NCI-H2227 treated with DMSO at 0.1 percent for 48 hours (cell line): ENCODE measurements around the gene NOS1AP.
A peak's percentile ranks its signal among the peaks of the same experiment; 100 is the strongest.
"Not testable (repeated sequence)": the region's sequence is repeated elsewhere in the genome, so short reads cannot be mapped to it uniquely, and the experiment has no call there.

Experiments
- DNase-seq: peaks from one replicate; lab custom pipeline; 2025; lab: John Stamatoyannopoulos, UW

Gene NOS1AP

DNA sequence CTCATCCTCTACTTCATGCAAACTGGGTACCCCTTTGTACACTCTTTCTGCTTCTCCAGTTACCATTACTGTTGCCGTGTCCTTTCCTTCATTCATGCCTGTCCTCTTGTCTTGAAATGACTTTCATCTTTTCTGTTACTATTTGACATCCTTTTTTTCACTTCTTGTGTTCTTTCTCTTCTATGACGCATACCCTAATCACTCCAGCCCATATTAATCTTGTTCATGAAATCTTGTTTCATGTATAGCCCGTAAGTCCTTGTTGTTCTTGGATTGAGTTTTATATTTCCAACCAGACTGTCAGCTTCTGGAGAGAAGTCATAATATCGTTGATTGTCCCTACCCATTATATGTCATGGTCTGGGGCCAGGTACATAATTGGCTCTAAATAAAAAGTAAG, 126.1 kb downstream of the NOS1AP start:
- DNase-seq = no peak

DNA sequence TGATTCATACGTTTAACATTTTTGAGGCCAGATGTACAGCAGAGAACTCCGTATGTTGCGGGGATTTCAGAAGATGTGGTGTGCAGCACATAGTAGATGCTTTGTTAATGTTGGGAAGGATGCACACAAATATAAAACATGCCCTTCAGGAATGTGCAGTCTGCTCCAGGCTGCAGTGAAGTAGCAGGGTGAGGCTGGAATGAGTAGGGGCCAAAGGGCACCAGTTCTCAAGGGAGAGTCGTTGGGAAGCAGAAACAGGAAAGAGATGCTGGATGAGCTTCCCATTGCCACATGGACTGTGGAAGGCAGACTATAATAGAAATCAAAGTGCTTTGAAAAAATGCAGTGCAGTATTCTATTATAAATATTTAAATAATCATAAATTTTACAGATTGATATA, 126.9 kb downstream of the NOS1AP start:
- no peak for DNase-seq

DNA sequence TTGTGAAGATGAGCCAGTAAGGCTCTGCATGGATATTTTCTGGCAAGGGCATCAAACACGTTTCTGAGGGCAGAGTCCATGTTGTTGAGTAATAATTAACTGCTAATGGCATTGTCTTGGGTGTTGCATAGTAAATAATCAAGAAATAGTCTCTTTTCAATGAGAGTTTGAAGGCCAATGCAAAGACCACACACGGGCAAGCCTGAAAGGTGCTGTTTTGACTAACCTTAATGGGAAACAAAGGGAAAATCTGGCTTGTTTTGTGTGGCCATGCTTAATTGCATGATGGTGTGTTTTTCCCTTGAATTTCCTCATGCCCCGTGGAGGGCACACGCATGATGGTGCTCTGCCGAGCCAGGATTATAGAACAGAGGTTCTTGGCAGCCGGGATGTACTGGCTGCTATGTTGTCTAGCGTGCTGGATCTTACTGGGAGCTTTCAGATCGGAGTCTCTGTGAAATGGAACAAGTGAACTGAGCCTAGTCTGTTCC, 127.6 kb downstream of the NOS1AP start:
- no peak for DNase-seq

DNA sequence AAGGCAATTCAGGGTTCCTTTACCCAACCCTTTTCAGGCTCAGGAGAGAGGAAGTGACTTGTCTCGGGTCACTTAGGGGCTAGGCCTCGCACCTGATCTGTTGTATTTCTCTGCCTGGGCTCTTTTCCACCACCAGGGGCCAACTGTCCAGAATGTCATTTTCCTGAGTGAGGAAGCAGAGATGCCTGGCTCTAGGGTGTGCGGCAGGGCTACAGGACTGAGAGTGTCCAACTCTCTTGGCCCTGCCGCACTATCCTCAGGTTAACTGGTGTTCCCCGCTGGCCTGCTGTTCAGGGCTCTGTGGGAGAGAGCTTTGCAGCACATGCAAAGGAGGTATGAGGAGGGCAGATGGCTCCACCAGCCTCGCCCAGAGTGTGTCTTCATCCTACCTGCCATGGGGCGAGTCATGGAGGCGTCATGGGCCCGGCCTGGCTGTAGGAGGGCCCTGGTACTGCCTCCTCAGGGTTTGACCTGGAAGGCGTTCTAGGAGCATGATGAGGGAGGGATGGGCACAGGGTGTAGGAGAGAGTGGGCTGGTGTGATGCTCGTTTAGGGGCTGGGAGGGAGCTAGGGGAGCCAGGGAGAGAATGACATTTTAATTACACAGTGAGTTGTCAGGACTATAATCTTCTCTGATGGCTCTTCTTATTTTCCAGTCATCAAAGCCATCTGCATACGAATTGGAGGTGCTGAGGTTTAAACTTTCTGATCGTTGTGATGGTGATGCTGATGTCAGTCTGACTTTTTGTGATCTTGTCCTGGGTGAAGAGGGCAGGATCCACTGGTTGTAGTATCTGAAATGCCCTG, 128.3 kb downstream of the NOS1AP start:
- no peak for DNase-seq

DNA sequence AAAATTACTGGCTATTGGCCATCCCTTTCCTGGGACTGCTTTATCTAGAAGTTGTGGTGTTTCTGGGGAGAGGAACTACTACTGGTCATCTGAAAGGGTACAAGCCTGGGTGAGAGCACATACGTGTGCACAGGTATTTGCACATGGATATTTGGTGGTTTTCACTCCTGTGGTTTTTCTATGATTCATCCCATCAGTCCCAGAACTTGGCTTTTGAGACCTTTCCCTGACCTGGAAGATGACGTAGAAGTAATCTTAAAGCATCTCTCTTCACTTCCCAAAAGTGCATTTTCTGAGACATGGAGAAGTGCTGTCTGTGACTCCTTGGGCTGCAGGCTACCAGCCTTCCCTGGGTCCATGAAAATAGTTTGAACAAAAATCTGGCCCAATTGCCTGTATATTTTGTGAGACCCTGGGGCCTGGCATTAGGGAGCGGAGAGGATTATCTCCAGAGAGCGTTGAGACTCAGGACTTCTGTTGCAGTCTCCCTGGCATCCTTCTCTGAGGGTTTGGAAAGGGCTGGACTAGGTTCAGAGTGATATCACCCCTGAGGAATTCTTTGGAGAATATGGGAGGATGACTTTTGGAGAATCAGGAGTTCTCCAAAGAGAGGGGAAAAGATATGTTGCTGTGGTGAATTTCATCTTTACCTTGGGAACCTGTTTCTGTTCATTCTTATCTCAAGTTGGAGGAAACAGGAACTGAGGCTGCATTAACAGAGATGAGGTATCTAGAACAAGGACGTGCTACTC, 130.8 kb downstream of the NOS1AP start:
- no peak for DNase-seq

DNA sequence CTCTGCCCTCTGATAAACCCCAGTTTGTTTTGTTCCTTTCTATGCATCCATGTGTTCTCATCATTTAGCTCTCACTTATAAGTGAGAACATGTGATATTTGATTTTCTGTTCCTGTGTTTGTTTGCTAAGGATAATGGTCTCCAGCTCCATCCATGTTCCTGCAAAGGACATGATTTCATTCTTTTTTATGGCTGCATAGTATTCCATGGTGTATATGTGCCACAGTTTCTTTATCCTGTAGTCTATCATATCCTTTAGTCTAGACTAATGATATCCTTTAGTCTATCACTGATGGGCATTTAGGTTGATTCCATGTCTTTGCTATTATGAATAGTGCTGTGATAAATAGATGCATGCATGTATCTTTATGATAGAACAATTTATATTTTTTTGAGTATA, 131.6 kb downstream of the NOS1AP start:
- not testable (repeated sequence) for DNase-seq

DNA sequence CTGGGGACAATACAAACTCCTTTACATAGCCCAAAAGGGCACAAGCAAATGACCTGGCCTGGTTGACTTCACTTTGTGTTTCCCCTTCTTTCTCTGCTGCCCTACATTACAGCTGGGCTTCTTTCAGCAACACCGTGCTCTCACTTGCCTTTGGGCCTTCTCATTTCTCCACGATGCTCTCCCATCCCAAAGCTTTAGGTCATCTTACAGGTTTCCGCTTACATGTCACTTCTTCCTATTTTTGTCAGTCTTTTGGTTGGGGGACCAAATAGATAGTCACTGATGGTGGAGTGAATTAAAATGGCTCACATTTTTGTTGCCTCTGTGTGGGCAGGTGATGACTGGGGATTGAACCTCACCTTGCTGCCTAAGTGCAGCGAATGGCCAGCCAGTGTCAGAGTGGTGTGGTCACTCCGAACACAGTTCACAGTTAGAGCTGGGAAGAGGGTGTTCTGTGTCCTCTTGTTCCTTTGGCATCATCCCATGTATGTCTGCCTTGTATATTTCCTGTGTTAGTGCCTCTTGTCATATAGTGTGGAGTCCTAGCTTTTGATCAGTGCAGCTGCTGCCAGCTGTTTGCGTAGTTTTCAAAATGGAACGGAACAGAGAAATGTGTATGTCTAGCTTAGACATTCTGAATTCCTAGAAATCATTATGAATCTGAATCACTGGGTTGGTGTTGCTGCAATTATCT, 134.8 kb downstream of the NOS1AP start:
- no peak for DNase-seq

DNA sequence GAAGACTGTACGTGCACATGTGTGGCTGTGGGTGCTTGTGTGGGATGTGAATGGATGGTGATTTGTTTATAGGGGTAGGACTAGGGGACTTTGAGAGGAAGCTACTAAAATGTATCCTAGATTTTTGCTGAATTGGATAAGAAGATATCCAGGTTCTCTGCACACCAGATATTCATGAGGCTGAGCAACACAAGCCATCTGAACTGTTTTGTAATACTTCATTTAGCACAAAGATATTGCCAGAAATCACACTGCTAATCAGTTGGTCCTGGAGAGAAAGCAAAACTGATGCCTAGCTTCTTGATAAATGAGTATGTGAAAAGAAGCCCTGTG, 135.3 kb downstream of the NOS1AP start:
- DNase-seq = no peak

DNA sequence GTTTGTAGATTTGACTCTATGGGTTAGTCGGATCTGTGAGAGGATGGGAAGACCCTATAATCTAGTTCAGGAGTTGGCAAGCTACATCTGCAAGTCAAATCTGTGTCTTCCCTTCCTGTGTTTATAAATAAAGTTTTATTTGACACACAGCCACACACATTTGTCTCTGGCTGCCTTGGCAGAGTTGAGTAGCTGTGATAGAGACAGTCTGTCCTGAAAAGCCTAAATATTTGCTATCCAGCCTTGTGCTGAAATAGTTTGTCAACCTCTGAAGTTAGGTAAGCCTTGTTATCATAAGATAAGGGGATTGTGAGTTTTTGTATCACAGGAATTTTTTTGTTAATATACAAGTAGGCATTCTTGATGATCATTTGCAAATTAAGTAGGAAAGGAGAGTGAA, 136.8 kb downstream of the NOS1AP start:
- no peak for DNase-seq

DNA sequence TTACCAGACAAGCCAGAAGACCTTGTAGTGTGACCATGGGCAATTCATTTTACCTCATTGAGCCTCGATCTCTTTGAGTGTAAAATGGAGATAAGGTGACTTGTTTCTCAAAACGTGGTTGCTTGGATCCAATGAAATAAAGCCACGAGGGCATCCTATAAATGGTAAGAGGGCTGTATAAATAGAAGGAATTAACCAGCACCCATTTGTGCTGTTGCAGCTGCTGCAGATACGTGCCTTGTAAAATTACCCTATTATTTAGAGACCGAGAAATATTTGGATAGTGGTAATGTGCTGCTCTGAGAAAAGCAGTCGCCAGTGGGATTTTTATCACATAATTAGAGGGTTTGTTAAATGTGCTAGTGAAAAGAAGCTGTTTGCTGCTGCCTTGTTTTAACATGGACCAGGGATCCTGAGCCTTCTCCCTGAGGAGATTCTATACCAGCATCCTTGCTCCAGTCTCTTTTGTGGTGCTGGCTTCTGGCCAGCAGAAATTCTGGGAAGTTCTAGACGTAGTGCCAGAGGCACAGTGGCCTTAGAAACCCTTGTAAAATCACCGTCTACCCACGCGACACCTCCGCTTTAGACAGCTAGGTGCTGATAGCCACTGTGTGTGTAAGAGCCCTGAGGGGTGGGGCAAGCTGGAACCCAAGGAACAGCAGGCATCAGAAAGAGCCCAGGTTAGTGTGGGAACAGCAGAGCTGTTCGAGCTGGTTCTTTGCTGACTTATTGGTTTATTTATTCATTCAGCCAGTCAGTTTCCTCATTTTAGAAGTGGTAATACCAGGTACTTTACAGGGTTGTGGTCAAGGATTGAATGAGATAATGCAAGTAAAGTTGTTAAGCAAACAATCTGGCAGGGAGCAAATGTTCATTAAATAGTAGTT, 137.5 kb downstream of the NOS1AP start:
- DNase-seq = peak; percentile 93

DNA sequence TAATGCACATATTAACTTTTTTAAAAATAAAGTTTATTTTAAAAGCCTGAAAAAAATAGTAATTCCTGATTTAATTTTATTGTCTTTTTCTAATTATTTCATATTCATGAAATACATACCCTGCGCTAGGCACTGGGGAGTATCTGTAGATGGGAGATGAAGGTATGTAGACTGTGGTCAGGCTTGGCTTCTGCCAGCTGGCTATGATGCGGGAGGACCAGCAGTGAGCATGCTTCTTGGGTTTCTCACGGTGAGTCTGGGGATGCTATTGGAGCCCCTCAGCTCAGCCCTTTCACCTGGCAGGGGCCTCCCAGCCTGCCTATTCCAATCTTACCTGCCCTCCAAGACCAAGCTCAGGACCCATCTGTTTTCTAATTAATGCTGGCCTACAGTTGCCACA, 138.4 kb downstream of the NOS1AP start:
- no peak for DNase-seq

DNA sequence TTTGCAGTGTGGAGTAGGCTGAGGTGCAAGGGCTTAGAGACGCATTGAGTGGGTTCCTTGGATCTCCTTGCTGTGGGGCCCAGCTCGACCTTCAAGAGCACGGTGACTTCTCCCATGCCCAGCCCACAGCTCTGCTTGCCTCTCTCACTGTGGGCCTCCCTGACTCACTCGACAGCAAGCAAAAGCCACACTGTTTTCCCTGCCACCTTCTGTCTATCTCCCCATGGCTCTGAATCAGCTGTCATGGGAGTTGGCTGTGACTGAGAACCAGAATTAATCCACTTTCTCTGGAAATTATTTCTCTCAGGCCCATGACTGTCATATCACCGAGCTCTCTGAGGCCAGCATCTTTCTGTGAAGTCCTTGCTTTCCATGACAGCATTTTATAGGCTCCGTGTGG, 140.7 kb downstream of the NOS1AP start:
- no peak for DNase-seq

DNA sequence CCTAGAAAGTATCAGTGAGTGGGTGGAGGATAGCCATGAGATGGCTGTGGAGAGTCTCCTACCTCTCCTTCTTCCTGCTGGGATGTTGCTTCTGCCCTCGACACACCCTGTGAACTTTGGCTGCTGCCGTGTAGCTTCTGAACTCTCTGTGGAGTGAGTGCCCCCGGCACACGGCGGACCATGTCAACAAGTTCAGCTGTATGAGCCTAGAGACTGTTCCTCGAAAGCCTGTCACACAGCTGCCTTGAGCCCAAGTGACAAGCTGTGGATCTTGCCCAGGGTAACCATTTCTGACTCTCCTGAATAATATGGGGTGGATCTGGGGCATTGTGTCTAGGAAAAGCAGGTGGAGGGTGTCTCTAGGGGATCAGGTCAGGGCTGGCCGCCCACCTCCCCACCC, 143.2 kb downstream of the NOS1AP start:
- no peak for DNase-seq

DNA sequence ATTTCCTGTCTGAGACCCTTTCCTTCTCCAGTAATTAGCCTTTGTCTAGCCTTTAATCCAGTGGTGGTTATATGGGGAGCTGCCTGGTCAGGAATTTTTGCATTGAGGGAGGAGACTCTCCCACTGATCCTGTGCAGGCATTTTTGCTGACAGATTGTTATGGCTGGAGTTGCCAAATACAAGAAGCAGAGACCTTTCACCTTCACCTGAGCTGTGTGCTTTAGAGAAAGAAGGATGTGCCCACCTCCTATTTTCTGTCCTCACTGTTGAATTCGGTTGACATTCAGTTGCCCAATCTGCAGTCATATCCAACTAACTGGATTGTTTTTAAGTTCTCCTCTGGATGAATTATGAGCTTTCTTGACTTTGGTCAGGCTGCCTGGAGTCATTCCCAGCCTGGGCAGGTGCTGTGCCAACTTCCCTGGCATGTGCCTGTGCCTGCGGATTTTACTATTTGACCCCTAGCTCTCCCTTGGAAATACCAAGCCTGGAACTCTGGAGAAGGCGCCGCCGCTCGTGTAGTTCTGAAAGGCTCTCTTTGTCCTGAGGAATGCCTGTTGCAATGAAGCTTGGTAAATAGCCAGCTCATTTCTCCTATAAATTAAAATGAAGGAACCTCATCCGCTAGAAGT, 143.9 kb downstream of the NOS1AP start:
- DNase-seq = no peak

DNA sequence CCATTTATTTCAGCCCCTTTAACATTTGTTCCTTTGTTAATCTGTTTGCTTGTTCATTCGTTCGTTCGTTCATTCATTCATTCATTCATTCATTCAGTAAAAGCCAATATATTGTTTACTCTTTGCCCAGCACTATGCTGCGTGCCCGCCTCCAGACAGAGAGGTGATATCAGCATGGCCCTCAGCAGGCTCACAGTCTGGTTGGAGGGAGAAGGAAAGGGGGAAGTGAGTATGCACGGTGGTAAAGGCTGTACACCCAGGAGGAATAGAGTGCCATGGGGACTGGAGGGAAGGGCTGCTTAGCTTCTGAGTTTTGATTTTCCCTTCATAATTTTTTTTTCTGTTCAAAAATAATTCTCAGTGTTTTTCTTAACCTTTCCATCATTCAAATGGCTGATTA, 144.7 kb downstream of the NOS1AP start:
- no peak for DNase-seq

DNA sequence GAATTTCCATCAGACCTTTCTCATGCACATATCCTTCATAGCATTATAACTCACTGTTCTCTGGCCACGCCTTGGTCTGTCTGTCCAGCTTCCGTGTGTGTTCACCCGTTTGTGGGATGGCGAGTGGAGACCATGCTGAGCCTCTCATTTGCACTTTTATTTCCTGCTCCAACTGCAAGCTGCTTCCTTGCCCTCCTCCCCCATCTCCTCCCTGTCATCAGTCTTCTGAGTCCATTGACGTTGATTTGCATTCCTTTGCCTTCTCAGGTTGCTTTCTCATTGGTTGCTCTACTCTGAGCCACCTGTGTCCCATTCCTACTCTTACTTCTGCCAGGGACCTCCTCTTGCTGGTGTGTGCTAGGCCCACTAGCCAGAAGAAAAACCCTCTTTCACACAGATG, 146.4 kb downstream of the NOS1AP start:
- DNase-seq = no peak

DNA sequence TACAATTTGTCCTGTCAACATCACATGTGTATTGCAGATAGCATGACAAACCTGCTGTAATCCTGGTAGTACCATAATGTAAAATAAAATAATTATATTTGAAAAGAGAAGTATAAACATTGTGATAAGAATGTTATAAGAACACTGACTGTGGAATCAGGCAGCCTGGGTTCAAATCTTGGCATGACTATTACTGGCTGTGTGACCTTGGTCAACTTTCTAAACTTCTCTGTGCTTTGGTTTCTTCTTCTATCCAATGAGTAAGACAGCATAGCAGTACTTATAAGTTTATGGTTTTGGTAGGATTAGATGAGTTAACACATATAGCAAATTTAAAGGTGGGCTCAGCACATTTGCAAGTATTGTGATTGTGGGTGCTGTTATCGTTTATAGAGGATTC, 147.1 kb downstream of the NOS1AP start:
- DNase-seq = no peak

DNA sequence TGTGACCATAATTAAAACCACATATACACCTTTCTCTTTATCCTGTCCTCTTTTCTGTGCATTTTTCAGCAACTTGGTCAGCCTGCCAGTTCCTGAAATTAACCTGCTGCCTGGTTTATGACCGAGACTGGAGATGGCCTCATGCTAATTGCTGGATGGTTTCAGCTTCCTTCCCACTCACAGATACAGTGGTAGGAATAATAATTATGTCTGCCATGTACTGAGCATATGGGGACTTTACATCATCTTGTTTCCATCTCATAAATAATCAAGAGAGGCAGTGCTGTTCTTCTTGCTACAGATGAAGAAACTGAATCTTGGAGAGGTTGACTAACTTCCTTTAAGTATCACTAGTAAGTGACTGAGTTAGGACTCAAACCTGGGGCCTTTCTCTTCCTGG, 148.2 kb downstream of the NOS1AP start:
- no peak for DNase-seq

DNA sequence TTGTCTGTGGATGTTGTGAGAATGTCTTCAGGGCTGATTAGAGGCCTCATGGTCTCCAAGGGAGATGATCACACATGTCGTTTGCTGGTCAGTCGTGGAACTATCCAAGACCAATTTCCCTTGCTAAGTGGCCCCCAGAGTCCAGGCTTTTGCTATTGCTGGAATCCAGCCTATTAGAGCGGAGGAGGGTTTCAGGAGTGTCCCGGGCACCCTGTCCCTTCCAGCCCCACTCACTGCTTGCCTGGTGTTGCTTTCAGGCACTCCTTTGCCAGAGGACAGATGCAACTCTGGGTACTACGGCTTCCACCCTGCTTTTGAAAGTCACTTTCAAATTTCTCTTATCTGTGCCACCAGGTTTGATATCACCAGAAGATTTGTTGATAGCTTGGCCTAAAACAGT, 149.1 kb downstream of the NOS1AP start:
- no peak for DNase-seq

DNA sequence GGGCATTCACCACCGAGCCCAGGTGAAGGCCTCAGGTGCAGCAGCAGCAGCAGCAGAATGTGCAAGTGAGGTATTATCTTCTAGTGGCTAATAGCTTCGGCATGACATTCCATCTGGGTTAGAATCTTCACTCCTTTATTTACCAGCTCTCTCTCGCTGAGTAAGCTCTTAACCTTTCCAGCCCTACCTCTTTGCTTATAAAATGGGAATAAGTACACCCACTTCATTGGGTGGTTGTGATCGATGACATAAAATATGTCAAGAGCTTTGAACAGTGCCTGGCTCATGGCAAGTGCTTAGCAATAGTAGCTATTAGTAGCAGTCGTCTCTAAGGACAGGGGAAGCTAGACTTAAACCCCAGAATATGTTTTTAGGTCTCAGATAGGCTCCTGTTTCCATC, 149.5 kb downstream of the NOS1AP start:
- DNase-seq = peak; percentile 84

DNA sequence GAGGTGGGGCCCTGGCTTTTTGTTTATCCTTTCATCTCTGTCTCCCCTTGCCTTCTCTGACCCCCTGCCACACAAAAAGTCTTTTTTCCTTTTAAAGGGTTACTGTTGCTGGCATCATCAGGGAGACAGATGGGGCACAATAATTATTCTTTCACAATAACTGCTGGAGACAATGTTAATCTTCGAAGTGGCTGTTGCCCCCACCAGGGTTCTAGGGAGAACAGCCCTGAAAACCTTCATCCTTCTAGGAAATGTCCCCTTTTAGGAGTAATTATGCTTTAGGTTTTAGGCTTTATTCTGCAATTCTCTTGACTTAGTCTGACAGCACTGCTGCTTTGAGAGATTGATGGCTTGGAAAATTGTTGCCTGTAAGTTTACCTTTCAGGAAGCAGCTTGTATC, 150.0 kb downstream of the NOS1AP start:
- DNase-seq = peak; percentile 84
